ENCODE data around the gene RFWD3.
A peak's percentile ranks its signal among the peaks of the same experiment; 100 is the strongest.

RFWD3 gene

DNA sequence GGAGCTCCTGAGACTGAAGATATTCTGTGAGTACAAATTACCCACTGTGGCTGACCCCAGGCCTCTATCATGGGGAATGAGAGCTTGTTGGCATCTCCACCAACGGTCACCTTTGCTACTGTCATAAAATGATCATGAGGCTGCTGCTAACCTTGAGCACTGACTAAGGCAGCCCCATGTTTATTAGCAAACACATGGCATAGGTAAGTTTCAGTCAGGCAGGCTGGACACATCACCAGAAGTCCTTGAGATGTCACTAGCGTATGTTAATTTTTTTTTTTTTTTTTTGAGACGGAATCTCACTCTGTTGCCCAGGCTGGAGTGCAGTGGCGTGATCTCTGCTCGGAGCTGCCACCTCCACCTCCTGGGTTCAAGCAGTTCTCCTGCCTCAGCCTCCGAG, 58.3 kb downstream of the RFWD3 start:
- DNase-seq (ENCODE audit: insufficient read length), result no peak
- no peak for FAIRE-seq
- no peak for TF ChIP-seq POLR2A (IDR thresholded peaks at IDR 0.05; ENCODE audit: low read depth, low read length)
- TF ChIP-seq TAF1 (IDR thresholded peaks at IDR 0.05; ENCODE audit: borderline replicate concordance, low read depth, low read length), result no peak
- no peak for TF ChIP-seq POLR2AphosphoS5 (IDR thresholded peaks at IDR 0.05; ENCODE audit: low read depth, low read length)

DNA sequence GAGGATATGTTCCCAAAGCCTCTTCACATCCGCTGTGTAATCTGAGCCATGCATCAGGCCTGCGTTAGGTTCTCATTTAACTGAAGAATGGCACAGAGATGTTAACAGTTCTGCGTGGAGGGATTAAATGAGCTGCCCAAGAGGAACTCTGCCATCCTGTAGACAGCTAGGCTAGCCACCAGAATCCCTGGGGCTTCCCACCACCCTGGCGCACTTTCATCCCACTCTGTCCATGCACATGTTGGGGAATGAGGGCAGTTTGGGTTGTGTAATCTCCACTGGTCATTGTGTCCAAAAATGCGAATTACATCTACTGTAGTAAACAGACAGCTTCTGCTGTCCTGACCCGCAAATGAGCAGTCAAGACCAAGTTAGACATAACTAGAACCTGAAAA, 58.7 kb downstream of the RFWD3 start:
- DNase-seq (ENCODE audit: insufficient read length), result no peak
- no peak for FAIRE-seq
- TF ChIP-seq POLR2AphosphoS5 (IDR thresholded peaks at IDR 0.05; ENCODE audit: low read depth, low read length) (no peak), POLR2A (IDR thresholded peaks at IDR 0.05; ENCODE audit: low read depth, low read length) (no peak), TAF1 (IDR thresholded peaks at IDR 0.05; ENCODE audit: borderline replicate concordance, low read depth, low read length) (no peak)

DNA sequence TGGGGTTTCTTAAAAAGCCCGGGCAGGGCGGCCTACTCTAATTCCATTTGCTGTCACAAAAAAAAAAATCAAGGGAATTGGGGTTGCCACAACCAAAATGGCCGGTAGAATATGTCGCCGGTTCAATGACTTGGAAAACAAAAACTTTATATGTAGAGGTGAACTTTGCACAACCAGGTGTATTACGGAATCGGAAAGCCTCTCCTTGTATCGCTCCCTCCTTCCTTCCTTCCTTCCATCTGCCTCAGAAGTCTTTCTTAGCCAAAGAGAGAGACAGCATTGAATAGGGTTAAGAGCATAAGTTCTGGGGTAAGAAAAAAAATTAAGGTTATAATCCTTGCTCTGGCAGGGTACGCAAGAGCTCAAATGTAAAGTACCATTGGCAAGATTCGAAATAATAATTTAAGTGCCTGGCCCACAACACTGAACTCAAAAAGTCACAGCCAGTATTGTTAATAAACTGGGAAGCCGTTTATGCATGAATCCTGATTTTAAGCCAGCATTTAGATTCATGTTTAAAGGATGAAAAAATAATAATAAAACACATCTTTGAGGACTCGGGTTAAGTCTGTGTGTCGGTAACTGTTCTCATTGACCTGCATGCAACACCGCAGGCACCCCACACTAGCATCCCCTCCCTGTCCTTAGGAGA, 59.2 kb downstream of the RFWD3 start:
- TF ChIP-seq TAF1 (IDR thresholded peaks at IDR 0.05; ENCODE audit: borderline replicate concordance, low read depth, low read length) (no peak), POLR2AphosphoS5 (IDR thresholded peaks at IDR 0.05; ENCODE audit: low read depth, low read length) (no peak), POLR2A (IDR thresholded peaks at IDR 0.05; ENCODE audit: low read depth, low read length) (no peak)
- DNase-seq (ENCODE audit: insufficient read length) (no peak), FAIRE-seq (no peak)

DNA sequence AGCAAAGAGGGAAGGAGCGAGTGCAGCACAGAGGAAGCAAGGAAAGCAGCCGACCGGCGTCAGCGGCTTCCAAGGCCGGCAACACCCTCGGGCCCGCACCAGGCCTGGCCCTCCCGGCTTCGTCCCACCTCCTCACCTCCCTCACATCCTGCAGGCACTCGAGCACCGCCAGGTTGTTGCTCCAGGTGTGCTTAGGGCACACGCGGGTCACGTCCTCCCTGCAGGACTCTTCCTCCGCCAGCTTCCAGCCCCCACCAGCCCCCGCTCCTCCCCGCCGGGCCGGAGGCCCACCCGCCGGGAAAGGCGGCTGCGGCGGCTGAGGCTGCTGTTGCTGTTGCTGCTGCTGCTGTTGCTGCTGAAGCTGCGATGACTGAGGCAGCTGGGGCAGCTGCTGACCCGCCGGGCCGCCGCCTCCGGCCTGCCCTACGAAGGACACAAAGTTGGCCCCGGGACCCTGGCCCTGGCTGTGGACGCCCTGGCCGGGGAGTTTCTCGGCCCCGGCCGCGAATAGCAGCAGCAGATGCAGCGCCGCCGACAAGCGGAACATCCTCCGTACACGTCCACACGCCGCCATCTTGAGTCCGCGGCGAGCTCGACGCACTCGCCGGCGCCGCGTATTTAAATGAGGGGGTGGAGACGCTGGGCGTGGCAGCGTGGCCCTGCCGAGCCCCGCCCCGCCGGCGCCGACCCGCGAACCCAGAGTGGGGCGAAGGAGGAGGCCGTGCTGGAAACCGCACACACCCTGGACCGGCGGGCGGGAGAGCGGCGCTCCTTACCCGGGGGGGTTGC, 60.0 kb downstream of the RFWD3 start, which contains the start of gene GLG1:
TSS of gene GLG1 (minus strand) at position 594 of the 789 bp plus-strand sequence. CDS start at position 574, 20 bp downstream.
- peak; percentile 81 for DNase-seq (ENCODE audit: insufficient read length)
- peak; percentile 53 for FAIRE-seq
- TF ChIP-seq TAF1 (IDR thresholded peaks at IDR 0.05; ENCODE audit: borderline replicate concordance, low read depth, low read length) (peak; percentile 84; the same call in 1 of the 2 replicates), POLR2AphosphoS5 (IDR thresholded peaks at IDR 0.05; ENCODE audit: low read depth, low read length) (peak; percentile 90), POLR2A (IDR thresholded peaks at IDR 0.05; ENCODE audit: low read depth, low read length) (peak; percentile 96)

DNA sequence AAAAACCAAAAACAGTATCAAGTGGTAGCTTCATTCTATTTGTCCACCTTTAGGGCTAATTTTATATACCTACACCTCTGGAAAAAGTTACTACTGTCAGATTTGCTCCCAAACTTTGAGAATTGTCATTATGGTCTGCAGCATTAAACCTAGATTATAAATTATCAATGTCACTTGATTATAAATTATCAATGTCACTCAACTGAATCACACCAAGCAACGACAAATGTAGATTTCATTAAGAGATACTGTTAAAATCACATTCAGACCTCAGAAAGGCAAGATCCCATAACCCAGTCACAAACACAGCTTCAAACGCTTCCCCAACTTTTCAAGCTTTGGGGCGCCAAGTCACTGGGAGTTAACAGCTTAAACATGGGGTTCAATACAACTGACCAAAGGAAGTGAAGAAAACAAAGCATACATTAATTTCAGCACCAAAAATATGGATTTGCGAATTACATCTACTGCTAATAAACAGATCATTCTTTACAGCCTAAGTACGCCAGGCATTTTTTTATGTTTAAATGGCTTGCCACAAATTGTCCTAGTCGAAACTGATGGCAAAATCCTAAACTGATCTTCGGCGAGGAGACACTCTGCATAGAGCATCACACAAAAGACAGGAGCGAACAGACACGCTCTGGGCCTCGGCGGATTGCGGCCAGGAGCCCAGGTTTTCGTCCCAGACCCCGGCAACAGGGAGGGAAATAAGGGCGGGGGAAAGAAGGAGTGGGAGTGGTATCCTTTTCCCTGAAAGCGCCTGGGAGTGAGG, 60.7 kb downstream of the RFWD3 start:
- DNase-seq (ENCODE audit: insufficient read length) (no peak), FAIRE-seq (no peak)
- no peak for TF ChIP-seq POLR2A (IDR thresholded peaks at IDR 0.05; ENCODE audit: low read depth, low read length)
- no peak for TF ChIP-seq POLR2AphosphoS5 (IDR thresholded peaks at IDR 0.05; ENCODE audit: low read depth, low read length)
- no peak for TF ChIP-seq TAF1 (IDR thresholded peaks at IDR 0.05; ENCODE audit: borderline replicate concordance, low read depth, low read length)

DNA sequence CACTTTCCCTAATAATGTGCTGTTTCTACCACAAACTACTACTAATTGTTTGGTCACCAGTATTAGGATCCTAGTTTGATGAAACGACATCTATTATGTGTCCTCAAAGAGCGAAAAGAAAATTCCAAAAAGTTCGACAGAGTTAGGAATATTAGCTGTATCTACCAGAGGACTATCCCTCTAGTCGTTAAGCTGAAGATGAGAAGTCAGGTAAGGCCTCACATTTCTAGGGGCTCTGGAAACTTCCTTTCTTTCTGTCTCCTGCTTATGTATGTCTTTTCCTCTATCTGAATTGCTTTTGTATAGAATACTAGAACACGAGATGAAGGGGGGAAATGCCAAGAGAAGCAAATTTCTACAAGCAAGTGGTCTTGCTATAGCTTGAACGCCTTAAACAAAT, 61.3 kb downstream of the RFWD3 start:
- no peak for DNase-seq (ENCODE audit: insufficient read length)
- no peak for FAIRE-seq
- TF ChIP-seq POLR2A (IDR thresholded peaks at IDR 0.05; ENCODE audit: low read depth, low read length), result no peak
- TF ChIP-seq TAF1 (IDR thresholded peaks at IDR 0.05; ENCODE audit: borderline replicate concordance, low read depth, low read length), result no peak
- no peak for TF ChIP-seq POLR2AphosphoS5 (IDR thresholded peaks at IDR 0.05; ENCODE audit: low read depth, low read length)

DNA sequence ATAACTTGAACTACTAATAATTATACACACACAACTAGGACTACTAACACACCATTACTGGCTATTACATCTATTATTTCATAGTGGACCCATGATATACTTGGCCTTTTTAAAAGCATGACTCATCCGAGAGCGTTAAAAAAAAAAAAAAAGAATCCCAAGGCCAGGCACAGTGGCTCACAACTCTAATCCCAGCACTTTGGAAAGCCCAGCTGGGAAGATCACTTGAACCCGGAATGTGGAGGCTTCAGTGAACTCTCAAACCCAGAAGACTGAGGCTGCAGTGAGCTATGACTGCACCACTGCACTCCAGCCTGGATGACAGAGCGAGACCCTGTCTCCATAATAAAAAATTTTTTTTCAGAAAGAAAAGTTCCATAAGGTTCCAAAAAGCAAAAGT, 62.8 kb downstream of the RFWD3 start:
- TF ChIP-seq TAF1 (IDR thresholded peaks at IDR 0.05; ENCODE audit: borderline replicate concordance, low read depth, low read length), result no peak
- no peak for FAIRE-seq
- DNase-seq (ENCODE audit: insufficient read length), result no peak

DNA sequence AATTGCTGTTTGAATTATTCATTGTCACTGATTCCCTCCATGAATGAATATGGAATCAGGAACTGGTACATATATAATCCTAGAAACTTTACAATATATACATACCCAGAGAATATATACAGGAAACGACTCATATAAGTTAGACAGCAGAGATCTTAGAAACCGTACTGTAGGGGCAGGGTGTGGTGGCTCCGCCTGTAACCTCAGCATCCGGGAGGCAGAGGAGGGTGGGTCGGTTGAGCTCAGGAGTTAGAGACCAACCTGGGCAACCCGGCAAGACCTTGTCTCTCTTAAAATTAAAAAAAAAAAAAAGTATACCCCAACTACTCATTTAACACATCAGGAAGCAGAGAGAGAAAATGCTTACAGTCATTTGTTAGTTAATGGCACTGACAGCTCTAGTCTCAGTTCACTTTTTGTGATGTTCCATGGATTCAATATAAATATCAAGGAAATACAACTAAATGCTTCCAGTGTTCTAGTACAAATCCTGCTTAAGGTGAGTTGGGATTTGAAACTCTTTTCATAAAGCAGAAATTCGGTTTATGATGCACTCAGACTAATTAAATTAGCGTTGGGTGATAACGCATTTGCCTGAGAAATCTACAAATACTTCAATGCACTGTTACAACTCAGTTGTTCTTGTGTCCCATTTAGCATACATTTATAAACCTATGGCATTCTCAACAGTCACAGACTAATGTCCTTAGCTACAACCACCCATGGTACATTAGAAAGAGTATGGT, 65.4 kb downstream of the RFWD3 start:
- TF ChIP-seq TAF1 (IDR thresholded peaks at IDR 0.05; ENCODE audit: borderline replicate concordance, low read depth, low read length), result no peak
- TF ChIP-seq POLR2AphosphoS5 (IDR thresholded peaks at IDR 0.05; ENCODE audit: low read depth, low read length), result no peak
- no peak for TF ChIP-seq POLR2A (IDR thresholded peaks at IDR 0.05; ENCODE audit: low read depth, low read length)
- no peak for DNase-seq (ENCODE audit: insufficient read length)
- no peak for FAIRE-seq

DNA sequence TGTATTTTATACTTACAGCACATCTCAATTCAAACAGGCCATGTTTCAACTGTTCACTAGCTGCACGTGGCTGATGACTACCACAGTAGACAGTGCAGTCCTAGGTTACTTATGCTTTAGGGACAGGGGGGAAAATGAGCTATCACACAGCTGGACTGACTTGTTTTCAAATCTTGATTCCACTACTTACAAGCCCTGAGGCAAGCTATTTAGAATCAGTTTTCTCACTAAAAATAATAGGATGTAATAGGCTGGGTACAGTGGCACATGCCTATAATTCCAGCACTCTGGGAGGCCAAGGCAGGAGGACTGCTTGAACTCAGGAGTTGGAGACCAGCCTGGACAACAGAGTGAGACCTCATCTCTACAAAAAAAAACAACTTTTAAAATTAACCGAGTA, 70.1 kb downstream of the RFWD3 start:
- TF ChIP-seq TAF1 (IDR thresholded peaks at IDR 0.05; ENCODE audit: borderline replicate concordance, low read depth, low read length) (no peak), POLR2AphosphoS5 (IDR thresholded peaks at IDR 0.05; ENCODE audit: low read depth, low read length) (no peak)
- no peak for FAIRE-seq
- DNase-seq (ENCODE audit: insufficient read length), result no peak

DNA sequence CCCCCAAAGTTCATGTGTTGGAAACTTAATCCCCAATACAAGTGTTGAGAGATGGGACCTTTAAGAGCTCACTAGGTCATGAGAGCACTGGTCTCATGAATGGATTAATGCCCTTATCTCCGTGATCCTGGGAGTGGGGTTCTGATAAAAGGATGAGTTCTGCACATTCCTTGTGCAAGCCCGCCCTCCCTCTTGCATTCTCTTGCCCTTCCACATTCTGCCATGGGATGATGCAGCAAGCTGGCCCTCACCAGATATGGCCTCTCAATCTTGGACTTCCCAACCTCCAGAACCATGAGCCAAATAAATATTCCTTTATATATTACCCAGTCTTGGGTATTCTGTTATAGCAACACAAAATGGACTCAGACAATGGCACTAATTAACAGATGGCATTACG, 73.8 kb downstream of the RFWD3 start:
- no peak for DNase-seq (ENCODE audit: insufficient read length)
- TF ChIP-seq POLR2A (IDR thresholded peaks at IDR 0.05; ENCODE audit: low read depth, low read length) (no peak), TAF1 (IDR thresholded peaks at IDR 0.05; ENCODE audit: borderline replicate concordance, low read depth, low read length) (no peak), POLR2AphosphoS5 (IDR thresholded peaks at IDR 0.05; ENCODE audit: low read depth, low read length) (no peak)
- FAIRE-seq, result no peak
